SH-SY5Y (cell line): Measurements from ENCODE around the gene ETS1.

Experiments used
- GATA2 ChIP-seq: IDR thresholded peaks from 2 replicates; pipeline ENCODE4 v1.6.1; 2011; ENCODE audit warnings: mild to moderate bottlenecking, low read depth, low read length
- GATA3 ChIP-seq: IDR thresholded peaks from 2 replicates; pipeline ENCODE4 v1.6.1; 2011; ENCODE audit warnings: low read depth, mild to moderate bottlenecking, low read length, moderate library complexity

DNA sequence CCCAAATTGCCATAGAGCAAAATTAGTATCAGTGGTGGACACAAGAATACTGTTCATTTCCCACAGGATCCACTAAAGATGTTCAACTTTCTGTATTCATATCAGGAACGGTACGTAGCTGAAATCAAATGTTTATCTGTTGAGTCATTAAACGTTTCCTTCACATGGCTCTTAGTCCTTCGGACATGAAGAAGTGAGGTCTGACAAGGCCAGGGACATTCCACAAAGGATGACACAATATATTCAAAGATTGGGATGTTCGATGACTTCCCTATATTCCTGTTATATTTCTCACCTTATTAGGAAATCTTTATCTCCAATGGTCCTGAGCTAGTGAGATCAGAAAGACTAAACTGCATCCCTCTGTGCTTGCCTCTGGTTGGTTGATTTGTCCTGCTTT, 129.0 kb downstream of the ETS1 start:
- TF ChIP-seq GATA3 (no peak), GATA2 (no peak)
